HG02840 (cell line): Measurements from ENCODE around the gene LILRA6.
"Not testable (repeated sequence)": the region's sequence is repeated elsewhere in the genome, so short reads cannot be mapped to it uniquely, and the experiment has no call there.

Source experiments
- ATAC-seq: cut with Tn5 transposase; IDR thresholded peaks from one replicate; pipeline ENCODE4 v1.9.1; 2021; ENCODE audit warnings: mild to moderate bottlenecking, moderate library complexity, moderate number of reproducible peaks; ENCODE audit not compliant: unreplicated experiment, low FRiP score

Gene LILRA6

DNA sequence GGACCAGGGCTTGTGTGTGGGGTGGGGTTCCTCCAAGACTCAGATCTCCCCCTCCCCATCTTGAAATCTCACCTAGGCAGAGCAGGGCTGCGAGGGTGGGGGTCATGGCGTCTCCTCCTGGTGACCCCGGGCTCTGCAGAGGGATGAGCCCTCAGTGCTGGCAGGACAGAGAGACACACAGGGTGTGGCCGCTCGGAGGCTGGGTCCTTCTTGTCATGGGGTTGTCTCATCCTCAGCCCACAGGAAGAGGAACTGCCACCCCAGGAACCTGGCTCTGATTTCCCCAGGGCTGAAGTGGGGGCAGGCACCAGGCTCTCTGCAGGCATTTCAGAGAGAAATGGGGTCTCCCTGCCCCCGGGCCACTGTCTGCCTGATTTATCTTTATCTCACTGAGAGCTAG is at the start of gene LILRA6:
Gene LILRA6, minus strand, starts transcription at position 145 of the 400 bp plus-strand sequence.
- not testable (repeated sequence) for ATAC-seq

DNA sequence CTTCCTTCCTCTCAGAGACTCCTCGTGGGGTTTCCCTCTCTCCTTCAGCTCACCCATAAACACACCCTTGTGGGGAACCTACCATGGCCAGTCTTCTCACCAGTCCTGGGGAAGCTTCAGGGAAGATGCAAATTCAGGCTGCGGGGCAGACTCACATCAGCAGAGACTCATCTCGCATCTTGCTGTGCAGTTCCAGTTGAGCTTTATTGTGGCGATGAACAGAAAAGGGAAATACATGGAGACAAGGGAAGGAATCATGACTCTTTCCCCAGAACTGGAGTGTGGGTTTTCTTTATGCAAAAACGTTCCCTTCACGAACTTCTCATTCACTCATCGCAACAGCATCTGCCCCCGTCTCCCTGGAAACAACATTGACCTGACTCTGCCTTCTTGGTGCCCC is 46.6 kb upstream of the LILRA6 start:
- ATAC-seq: not testable (repeated sequence)

- no peak for ATAC-seq
Observed at GRCh38 chr19:54287456-54287855, 44.9 kb upstream of the LILRA6 start.

- ATAC-seq: not testable (repeated sequence)
Observed at GRCh38 chr19:54286283-54286682, 43.7 kb upstream of the LILRA6 start.

GRCh38 chr19:54285427-54286056 is 43.0 kb upstream of the LILRA6 start:
- not testable (repeated sequence) for ATAC-seq

GRCh38 chr19:54282686-54283470 is 40.3 kb upstream of the LILRA6 start:
- ATAC-seq: no peak

- not testable (repeated sequence) for ATAC-seq
Observed at GRCh38 chr19:54281729-54282075, 39.1 kb upstream of the LILRA6 start.

- ATAC-seq: no peak
Observed at GRCh38 chr19:54281007-54281728, 38.6 kb upstream of the LILRA6 start, which contains the start of gene LILRB2. LILRB2 (minus strand) TSS chr19:54281110; CDS start chr19:54280496, 614 bp downstream.

DNA sequence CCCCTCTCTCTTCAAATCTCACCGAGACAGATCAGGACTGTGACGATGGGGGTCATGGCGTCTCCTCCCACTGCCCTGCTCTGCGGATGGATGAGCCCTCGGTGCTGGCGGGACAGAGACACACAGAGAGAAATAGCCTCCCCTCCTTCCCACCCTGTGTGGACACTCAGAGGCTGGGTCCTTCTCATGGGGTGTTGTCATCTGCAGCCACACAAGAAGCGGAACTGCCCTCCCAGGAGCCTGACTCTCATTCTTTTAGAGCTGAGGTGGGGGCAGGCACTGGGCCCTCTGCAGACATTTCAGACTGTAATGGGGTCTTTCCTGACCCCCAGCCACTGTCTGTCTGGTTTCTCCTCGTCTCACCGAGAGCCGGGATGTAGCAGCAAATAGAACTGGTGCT is 37.9 kb upstream of the LILRA6 start:
- not testable (repeated sequence) for ATAC-seq

- not testable (repeated sequence) for ATAC-seq
Observed at GRCh38 chr19:54280025-54280424, 37.4 kb upstream of the LILRA6 start.

GRCh38 chr19:54279406-54279962 is 36.9 kb upstream of the LILRA6 start:
- no peak for ATAC-seq

- not testable (repeated sequence) for ATAC-seq
Observed at GRCh38 chr19:54278571-54279195, 36.1 kb upstream of the LILRA6 start.

- ATAC-seq: not testable (repeated sequence)
Observed at GRCh38 chr19:54278056-54278455, 35.5 kb upstream of the LILRA6 start.

GRCh38 chr19:54277111-54277615 is 34.6 kb upstream of the LILRA6 start:
- not testable (repeated sequence) for ATAC-seq

- ATAC-seq: no peak
Observed at GRCh38 chr19:54275951-54276350, 33.4 kb upstream of the LILRA6 start.

- ATAC-seq: not testable (repeated sequence)
Observed at GRCh38 chr19:54274516-54274915, 31.9 kb upstream of the LILRA6 start.

GRCh38 chr19:54273821-54274220 is 31.2 kb upstream of the LILRA6 start:
- no peak for ATAC-seq

- ATAC-seq: not testable (repeated sequence)
Observed at GRCh38 chr19:54272181-54272580, 29.6 kb upstream of the LILRA6 start.

- ATAC-seq: not testable (repeated sequence)
Observed at GRCh38 chr19:54271587-54271986, 29.0 kb upstream of the LILRA6 start.

GRCh38 chr19:54271106-54271505 is 28.5 kb upstream of the LILRA6 start:
- ATAC-seq: no peak
